Posterior cingulate gyrus (tissue), 11 donors: ENCODE results near the gene CMTM2.
A peak's percentile ranks its signal among the peaks of the same experiment; 100 is the strongest.

ENCODE experiments used
- DNase-seq, 10 donors: peaks; one replicate each; pipeline versions ENCODE4 v3.0.0 to v3.0.0-alpha.2; 2020 to 2021; ENCODE audit warnings: mixed read lengths in 3 of 10
- intact Hi-C: fragments of 100-400 bp; cut with DNase I; formaldehyde crosslinking; loops from one replicate; pipeline ENCODE4 v1.15.1; 2023

CMTM2 gene, protein sequence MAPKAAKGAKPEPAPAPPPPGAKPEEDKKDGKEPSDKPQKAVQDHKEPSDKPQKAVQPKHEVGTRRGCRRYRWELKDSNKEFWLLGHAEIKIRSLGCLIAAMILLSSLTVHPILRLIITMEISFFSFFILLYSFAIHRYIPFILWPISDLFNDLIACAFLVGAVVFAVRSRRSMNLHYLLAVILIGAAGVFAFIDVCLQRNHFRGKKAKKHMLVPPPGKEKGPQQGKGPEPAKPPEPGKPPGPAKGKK

DNA sequence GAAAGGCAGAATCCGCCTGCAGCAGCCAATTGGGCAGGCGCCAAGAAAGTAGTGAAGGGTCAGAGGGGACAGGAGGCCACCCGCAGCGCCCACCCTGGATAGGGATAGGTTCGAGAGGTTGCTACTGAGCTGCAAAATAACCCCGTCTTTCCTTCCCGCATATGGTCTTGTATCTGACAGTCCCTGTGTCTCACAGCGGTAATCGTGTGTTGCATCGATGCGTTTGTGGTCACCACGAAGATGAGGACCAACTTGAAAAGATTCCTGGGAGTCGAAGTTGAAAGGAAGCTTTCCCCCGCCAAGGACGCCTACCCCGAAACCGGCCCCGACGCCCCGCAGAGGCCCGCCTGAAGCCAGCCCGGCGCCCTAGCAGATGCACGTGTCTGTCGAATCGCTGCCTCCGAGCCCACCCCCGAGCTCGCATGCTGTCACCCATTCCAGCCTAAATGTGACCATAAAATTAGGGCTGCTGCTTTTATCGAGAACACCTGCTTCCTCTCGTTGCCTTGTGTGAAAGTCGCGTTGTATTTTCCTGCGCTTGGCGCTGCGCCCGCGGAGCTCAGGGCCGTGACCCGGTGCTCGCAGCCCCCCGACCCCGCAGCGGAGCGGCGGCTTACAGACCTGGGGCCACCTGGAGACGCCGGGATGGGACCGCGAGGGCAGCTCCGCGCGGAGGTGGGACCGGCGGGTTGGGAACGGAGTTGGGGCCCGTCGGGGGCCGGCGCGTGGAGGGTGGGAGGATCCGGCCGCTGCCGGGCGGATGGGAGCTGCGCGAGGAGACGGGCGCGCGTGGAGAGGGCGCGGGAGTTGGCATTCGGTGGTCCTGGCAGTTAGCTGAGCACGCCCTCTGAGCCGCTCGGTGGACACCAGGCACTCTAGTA lies at the start of gene CMTM2:
Gene CMTM2, plus strand, starts transcription at position 813 of the 881 bp plus-strand sequence. CDS start 145 bp downstream, outside the sequence.
- DNase-seq: peak in 1 of 10 donors; percentile 86
- intact Hi-C loops: no loop called here

DNA sequence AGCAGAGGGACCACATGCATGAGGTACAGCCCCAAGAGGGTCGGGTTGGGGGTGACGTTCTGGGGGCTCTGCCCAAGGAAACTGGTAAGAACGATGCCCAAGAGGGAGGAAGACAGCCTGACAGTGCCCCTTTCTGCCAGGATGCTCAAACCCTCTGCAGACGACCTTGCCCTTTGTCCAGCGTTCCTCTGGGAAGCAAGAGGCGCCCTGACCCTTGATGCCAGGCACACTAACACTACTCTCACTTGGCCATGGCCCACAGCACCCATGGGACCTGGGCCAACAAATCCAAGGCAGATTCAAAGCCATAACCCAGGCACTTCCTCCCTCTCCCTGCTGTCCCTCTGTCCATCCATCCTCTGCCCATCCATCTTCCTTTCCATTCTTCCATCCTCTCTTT lies 49.8 kb upstream of the CMTM2 start:
- intact Hi-C loops: no loop called here
- peak in 1 of 10 donors; percentile 30 for DNase-seq

DNA sequence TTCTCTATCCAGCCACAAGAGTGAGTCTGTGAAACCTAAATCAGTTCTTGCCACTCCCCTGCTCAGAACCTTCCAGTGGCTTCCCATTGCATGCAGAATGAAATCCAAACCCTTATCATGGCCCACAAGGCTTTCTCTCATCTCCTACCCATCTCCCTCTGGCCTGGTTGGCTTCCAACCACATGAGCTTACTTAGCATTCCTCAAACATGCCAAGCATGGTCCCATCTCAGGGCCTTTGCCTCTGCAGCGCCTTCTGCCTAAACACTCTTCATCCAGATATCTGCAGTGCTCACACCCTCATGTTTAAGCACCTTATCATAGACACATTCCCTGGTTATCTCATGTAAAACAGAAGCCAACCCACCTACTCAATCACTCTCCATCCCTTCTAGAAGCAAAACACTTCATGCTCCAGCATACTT lies 44.9 kb upstream of the CMTM2 start:
- intact Hi-C loops: no loop called here
- DNase-seq: peak in 2 of 10 donors; percentile 14 to 40

DNA sequence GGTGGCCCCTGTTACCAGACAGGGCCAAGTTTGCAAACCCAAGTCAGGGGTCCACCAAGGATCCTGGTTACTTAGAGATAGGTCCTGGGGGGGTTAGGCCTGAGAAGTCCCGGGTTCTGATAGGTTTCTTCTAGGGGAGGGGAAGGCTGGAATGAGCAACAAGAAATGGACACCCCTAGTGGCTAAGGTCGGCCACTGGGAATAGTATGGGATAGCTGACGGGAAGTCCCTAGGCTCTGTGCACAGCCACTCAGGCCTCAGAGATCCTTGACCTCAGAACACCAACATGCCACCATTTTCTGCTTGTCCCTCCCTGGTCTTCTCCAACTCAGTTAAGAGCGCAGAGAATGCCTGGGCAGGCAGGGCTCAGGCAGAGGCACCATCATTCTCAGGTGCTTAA lies 42.7 kb upstream of the CMTM2 start:
- intact Hi-C loops: no loop called here
- DNase-seq: peak in 1 of 10 donors; percentile 40

DNA sequence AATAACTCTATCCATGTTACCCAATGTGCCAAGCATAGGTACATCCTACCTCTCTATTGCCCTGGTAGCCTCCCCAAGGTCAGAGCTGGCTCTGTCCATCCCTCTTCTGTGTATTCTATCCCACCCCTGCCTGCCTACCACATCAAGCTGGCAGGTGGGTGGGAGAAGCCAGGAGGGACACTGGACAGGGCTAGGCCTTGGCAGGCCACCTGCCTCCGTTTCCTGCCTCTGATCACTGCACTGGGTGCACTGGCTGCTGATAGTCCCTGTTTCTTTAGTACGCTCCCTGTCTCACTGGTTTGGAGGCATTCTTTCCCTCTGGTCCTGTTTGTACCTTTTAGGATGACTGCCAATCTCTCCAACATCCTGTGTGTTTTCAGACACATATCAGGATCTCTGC lies 42.0 kb upstream of the CMTM2 start:
- DNase-seq: peak in 1 of 10 donors; percentile 66
- intact Hi-C loops: no loop called here

DNA sequence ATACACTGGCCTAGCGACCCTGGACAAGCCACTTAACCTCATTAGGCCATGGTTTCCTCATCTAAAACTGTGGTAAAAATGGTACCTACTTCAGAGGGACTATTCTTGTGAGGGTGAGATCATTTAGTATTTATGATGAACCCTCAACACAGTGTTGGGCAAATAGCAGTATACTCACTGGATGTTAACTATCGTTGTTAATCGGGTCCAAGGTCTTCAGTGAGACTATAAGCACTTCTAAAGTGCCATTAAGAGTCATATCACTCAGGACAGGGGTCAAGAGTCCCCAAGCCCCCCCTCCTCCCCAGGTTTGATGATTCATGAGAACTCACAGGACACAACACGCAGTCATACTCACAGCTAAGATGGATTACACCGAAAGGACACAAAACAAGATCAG lies 40.4 kb upstream of the CMTM2 start:
- no peak for DNase-seq
- intact Hi-C loops: no loop called here

DNA sequence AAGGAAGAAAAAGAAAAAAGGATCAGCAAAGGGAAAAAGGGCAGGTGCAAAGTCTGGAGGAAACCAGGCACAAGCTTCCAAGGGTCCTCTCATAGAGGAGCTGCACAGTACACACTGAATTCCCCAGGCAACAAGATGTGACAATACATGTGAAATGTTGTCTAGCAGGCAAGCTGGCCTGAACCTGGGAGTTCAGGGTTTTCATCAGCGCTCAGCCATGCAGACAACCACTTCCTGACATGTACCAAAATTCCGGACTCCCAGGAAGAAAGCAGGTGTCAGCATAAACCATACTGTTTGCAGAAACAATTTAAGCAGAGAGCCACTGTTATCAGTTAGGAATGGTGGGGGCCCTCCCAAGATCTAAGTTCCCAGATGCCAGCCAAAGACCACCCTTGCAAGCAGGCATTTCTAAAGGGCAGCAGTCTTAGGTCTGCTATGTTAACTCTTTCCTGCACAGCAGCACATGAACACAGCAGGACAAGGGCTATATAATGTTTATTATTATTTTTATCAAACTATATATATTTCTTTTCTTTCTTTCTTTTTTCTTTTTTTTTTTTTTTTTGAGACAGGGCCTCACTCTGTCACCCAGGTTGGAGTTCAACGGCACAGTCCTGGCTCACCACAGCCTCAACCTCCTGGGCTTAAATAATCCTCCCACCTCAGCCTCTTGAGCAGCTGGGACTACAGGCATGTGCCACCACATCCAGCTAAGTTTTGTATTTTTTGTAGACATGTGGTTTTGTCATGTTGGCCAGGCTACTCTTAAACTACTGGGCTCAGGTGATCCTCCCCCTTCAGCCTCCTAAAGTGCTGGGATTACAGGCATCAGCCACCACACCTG lies 39.4 kb upstream of the CMTM2 start:
- DNase-seq: peak in 1 of 10 donors; percentile 30
- intact Hi-C loops: no loop called here

DNA sequence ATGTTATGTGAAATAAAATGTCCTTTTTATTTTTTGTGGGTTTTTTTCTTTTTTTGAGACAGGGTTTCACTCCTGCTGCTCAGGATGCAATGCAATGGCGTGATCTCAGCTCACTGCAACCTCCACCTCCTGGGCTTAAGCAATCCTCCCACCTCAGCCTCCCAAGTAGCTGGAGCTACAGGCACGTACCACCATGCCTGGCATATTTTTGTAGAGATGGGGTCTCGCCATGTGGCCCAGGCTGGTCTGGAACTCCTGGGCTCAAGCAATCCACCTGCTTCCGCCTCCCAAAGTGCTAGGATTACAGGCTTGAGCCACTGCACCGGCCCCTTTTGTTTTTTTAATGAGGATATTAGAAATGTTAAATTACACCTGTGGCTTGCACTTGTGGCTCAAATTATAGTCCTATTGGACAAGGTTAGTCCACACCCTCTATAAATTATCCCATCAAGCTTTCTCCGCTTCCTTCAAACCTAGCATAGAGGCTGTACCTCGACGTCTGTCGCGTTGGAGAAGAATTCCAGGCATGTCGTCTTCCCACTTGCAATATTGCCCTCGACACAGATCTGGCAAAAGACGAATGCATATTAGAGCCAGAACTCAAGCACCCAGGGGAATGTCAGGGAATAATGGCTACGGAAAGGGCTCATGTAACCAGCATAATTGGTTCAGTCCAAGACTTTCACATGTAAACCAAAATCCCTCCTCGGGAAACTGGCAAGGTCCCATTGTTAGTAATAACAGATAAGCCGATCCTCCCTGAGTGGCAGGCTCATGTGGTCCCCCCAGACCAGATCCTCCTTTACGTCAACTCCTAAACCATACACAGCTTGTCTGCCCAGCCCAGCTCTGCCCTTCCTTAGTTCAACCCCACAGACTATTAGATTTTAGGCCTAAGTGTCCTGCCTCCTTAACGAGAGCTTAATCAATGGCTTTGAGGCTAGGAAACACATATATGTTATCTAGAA lies 37.6 kb upstream of the CMTM2 start:
- DNase-seq: peak in 1 of 10 donors; percentile 4
- intact Hi-C loops: no loop called here

DNA sequence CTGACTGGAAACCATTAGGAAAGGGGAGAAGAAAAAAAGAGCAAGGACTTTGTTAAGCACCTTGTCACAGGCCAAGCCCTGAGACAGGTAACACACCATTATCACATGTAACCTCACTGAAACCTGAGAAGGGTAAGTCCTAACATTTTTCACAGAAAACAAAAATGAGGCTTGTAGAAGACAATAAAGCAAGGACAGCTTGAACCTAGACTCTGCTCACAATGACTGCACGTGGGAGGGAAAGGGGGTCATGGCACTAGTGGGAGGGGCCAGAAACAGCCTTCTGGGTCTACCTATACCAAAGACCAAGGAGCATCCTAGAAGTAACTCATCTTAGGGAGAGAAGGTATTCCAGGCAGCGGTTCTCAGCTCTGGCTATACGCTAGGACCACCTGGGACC lies 36.9 kb upstream of the CMTM2 start:
- intact Hi-C loops: no loop called here
- peak in 1 of 10 donors; percentile 25 for DNase-seq

DNA sequence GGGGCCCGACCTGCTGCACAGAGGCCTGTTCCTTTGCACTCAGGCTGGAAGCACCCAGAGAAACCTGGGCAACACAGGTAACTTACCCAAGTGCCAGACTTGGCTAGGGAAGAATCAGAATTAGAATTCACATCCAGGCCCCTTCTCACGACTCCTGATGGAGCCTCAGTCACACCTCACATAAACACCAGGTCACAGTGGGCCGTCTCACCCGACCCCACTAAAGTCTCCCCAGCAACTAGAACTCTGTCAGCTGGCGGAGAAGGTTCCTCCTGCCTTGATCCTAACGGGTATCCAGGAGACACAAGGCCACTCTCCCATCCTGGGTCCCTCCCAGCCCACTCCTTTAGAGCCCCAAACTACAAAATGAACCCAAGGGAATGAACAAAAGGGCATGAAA lies 35.7 kb upstream of the CMTM2 start:
- intact Hi-C loops: no loop called here
- DNase-seq: peak in 1 of 10 donors; percentile 24

DNA sequence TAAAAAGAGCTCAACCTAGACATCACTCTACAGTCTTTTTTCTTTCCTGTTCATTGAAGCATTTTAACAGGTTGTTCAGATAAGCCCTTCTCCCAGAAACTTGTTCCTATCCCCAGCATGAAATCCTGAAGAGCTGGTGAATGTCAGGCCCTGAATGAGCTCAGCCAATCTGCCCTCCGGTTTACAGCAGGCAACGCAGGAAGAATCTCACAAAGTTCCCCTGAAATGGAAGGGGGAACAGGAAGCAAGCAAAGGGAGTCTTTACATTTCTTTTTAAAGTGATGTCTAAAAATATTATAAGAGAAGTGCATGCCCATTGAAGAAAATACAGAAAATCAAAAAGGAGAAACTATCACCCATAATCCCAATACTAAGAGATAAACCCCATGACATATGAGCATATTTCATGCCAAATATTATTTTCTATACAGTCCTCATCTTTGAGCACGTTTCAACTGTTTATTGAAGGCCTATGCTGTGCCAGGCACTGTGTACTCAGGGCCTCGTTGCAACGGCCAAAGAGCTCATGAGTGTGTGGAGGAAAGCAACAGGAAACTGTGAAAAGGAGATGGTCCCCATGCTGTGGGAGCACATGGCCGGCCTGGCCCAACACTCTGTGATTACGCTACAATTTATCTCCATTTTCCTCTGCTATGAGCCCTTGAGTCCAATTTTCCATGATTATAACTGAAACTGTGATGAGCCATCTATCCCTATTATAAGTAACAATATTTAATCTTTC lies 35.1 kb upstream of the CMTM2 start:
- DNase-seq: peak in 1 of 10 donors; percentile 49
- intact Hi-C loops: no loop called here

DNA sequence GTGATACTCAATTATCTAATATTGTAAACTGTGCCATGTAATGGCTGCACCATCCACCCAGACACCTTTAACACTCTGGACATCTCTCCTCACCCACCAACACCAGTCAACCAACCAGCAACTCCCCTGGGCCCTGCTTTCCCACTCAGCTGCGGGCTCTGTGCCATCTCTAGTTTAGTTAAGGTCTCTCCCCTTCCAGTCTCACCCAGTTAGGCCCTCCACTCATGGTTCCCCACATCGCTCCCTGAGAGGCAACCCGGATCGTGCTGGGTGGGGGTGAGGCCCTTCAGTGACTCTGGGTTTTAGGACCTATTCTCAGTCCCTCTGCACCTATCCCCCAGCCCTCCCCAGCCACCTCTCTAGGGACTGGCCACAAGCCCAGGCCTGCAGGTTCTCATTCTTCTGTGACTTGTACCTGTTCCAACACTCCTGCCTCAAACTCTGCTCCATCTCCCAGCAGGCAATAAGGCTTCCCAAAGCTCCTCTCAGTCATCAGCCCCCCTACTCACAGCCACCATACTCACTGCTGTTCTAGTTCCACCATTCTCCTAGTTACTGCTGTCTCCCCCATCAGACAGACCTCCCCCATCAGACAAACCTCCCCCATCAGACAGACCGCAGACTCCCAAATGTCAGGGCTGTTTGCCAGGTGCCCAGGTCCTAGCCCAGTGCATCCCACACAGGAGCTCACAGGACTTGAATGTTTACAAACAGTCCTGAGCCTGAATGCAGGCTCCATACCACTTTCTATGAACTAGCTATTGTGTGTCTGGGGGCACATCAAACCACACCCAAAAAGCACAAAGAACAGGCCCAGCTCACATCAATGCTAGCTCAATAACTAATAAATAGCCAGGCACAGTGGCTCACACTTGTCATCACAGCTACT lies 31.9 kb upstream of the CMTM2 start:
- intact Hi-C loops: no loop called here
- DNase-seq: peak in 1 of 10 donors; percentile 55

DNA sequence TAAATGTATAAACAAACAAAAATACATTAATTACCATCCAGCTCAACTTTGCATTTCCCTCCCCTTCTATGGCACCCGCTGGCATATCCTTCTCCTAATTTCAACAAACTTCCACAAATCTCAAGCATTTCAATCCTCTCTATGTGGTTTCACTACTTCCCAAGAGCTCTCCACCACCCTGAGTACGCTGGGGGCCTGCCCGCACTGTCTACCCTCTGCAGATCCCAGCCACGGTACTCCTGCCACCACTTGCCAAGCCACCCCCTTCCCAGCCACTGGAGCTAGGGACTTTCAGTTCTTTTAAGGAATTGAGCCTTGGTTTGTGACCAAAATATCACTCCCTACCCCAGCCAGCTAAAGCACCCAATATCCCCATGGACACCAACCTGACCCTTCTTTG lies 31.2 kb upstream of the CMTM2 start:
- intact Hi-C loops: loop anchor here (2.0 kb wide), 1 partner anchor 31 kb away; no protein-coding TSS in a partner anchor
- DNase-seq: peak in 1 of 10 donors; percentile 69

DNA sequence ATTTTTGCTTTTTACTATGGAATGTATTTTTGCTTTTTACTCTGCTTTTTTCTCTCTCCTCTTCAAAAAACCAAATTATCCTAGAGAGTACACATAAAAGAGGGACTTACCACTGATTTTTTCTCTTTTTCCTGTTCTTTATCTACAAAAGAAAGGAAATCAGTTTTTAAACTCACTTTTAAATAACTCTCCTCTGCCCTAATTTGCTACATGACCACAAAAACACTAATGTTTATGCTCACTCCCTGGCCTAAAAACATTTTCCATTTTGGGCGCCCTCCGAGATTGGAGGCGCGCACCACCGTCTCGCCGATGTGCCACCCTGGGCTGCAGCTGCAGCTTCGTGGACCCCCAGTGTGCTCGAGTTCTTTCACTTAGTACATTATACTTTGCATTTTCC lies 30.4 kb upstream of the CMTM2 start:
- intact Hi-C loops: loop anchor here (2.0 kb wide), 1 partner anchor 32 kb away; no protein-coding TSS in a partner anchor
- no peak for DNase-seq

DNA sequence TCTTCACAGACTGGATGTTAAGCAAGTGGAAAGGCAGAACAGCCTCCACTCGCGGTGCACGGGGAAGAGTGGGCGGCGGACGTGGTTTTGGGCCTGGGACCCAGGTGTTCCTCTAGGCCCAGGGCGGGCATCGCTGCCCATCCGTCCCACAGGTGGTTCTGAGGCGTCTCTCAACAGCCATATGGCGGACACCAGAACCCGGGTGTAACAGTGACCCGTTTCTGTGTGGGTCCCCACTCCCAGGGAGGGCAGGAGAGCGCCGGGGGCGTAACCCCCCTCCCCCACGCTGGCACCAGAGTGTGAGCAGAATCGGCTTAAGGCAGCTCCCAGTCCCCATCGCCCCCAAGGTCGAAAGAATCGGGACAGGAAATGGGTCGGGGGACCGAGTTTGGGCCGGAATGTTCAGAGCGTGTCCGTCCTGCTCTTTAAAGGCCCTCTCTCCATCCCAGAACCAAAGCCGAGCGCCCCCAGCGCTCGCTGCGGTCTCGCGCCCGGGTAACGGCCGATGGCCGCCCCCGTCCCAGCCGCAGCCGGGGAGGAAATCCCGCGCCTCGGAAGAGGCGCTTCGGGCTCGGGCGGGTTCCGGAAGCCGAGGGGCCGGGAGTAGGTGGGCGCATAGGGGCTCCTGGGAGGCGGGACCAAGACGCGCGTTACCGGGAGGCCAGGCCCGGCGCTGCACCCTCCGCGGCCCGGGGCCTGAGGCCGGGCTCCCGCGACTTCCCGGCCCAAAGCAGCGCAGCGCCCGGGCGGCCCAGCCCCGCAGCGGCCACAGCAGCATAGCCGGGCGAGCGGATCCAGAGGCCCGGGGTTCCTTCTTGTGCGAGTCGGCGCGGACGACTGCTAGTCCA lies 29.8 kb upstream of the CMTM2 start, which contains the start of gene TK2:
Gene TK2, minus strand, starts transcription at position 839 of the 848 bp plus-strand sequence. Its CDS starts 61 bp downstream, at position 778.
- peak; percentile 40 to 94 (median 64) for DNase-seq
- intact Hi-C loops: loop anchor here (2.0 to 5.0 kb wide), 2 partner anchors 33 to 323 kb away; no protein-coding TSS in a partner anchor

DNA sequence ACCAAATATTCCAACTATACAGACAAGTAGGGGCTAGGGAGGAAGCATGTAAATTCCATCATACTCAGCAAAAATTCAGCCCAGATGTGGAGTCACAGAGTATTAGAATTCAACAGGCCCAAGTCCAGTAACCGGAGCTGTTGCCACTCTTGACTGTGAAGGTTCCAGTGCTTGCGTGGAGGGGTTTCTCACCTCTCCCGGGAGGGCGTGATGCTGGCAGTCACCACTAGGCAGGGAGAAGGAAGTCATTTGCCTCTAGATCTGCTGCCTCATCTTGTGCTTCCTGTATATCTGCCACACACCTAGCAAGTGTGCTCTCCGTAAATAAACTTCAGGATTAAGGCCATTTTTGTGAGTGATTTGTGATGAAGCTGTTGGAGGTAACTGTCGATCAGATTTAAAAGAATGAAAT lies 27.9 kb upstream of the CMTM2 start:
- peak in 1 of 10 donors; percentile 59 for DNase-seq
- intact Hi-C loops: loop anchor here (5.0 kb wide), 1 partner anchor 321 kb away; no protein-coding TSS in a partner anchor
